T-helper 9 cell (primary cell): ENCODE measurements around the gene ABCC9.
"Not testable (repeated sequence)": the region's sequence is repeated elsewhere in the genome, so short reads cannot be mapped to it uniquely, and the experiment has no call there.

Experiments
- DNase-seq: peaks from one replicate; pipeline ENCODE4 v3.0.0-alpha.2; 2020

ABCC9 gene

DNA sequence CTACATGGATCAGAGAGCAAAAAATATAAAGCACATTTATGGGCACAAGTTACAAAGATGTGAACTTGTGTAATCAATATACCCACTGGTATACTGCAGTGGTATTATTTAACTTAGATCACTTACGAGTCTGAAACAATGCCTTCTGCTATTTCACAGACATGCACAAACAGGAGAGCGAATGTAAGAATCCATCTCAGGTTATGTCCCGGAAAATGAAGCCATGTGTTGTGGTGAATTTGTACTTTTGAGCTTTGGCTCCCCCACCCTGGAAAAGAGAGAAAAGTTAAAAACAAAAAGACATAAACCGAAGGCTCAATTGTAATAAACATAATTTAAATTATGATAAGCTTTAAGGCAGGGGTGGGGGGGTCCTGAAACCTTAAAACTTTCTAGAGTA lies 7.6 kb downstream of the ABCC9 start:
- no peak for DNase-seq

- not testable (repeated sequence) for DNase-seq
Measured at GRCh38 chr12:21929972-21930371, 11.3 kb downstream of the ABCC9 start.

- no peak for DNase-seq
Measured at GRCh38 chr12:21925296-21925913, 15.8 kb downstream of the ABCC9 start.

DNA sequence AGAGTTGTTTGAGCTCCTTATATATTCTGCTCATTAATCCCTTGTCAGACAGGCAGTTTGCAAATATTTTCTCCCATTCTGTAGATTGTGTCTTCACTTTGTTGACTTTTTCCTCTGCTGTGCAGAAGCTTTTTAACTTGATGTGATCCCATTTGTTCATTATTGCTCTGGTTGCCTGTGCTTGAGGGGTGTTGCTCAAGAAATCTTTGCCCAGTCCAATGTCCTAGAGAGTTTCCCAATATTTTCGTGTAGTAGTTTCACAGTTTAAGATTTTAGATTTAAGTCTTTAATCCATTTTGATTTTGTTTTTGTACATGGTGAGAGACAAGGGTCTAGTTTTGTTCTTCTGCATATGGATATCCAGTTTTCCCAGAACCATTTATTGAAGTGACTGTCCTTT lies 19.8 kb downstream of the ABCC9 start:
- DNase-seq = no peak

- no peak for DNase-seq
Measured at GRCh38 chr12:21918456-21918855, 22.8 kb downstream of the ABCC9 start.

DNA sequence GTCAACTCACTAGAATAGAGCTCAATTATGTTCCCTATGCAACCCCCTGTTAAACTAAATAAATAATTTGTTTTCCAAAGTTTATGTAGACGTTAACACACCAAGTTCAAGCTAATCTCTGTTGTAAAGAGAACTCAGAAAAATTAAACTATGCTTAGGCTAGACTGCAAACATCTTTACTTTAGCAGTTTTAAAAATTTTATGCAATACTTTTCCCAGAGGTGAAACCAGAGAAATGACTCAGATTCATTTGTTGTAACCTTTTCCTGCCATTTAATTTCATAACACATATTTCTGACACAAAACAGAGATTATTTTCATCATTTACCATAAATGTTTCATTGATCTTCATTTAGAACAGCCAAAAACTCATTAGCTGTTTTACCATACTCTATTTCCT lies 27.4 kb downstream of the ABCC9 start:
- DNase-seq = no peak

GRCh38 chr12:21912318-21912717 lies 28.9 kb downstream of the ABCC9 start:
- no peak for DNase-seq

DNA sequence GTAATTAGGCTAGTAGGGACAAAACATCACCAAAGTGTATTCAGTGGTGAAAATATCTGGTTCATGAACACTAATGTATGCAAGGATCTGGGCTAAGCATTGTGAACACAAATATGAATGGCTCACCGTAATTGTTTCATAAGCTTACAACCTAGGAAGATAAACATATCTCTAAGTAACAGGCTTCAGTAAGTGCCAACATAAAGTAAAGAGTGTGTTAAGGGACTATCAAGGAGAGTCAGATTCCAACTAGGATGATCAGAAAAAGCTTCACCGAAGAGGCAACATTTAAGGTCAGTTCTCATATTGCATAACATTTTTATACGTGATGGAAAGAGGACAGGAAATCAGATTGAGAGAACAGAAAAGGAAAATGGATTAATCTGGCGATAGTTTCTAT lies 29.4 kb downstream of the ABCC9 start:
- no peak for DNase-seq

DNA sequence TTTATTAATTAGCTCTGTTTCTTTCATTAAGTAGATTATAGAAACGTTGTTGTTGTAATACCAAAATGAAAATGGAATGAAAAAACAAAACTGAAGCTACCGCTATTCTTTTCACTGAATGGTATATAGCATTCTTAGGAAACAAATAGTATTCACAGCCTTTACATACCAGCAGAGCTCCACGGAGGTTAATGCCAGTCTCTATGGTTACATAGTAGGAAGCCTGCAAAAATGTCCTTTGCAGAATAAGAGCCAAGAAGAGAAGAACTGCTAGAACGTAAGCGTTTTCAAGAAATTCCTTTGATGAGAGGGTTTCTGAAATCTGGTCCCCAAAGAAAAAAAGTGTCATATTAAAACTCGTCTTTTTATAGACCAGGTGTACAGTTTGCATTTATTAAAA lies 30.6 kb downstream of the ABCC9 start:
- DNase-seq = no peak

DNA sequence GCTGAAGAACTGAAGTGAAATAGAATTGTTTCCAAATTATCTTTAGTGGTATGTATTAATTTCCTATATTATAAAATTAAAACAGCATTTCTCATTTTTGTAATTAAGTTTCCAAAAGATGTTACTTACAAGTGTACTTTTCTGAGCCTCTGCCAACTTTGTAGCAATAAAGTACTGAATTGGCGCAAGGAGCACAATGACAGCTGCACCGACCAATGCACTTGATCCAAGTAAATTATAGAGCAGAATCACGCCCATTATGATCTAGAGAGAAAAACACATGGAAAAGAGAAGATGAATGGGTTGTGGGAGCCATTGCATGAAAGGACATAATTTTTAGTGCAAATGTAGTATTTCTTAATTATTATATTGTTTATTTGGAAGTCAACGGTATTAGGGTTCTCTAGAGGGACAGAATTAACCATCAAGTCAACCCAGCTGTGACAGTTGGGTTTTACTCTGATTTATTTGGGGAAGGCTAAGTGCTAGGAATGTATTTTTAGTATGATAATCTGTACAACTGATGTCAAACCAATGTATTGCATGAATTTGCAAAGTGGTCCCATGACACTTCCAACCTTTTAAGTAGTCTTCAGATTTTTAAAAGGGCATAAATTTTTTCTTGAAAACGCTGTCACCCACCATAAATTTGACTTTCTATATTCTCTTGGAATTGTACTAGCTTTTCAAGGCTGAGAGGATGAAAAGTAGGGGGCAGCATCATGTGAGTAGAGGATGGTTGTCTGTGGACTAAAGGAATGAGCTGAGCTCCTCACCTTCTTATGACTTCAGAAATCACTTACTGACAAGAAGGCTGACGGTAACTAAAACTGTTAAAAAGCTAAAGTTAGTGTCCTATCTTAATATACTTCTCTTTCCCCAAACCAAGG lies 33.0 kb downstream of the ABCC9 start:
- no peak for DNase-seq

DNA sequence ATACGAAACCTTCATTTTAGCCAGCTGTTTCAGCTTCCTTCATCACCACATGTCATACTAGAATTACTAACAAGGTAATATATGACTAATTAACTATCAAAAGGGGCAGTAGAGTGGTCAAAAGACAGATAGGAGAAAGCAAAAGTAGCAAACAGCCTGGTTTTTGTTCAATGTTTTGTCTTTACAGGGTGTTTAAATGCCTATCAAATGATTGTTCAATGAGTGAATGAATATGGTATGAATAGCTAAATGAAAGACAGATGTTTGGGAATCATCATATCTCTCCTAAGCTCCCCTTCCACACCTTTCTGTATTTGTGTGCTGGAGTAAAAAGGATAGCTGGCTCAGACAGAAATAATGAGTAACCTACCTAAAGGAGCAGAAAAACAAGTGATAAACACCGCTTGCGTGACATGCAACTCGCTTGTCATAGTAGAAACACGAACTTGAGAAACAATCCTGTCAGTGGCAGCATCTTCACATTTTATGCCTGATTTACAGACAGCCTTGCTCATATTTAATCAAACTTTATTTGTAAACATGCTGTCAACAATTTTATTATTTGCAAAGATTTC lies 34.2 kb downstream of the ABCC9 start:
- DNase-seq = no peak

DNA sequence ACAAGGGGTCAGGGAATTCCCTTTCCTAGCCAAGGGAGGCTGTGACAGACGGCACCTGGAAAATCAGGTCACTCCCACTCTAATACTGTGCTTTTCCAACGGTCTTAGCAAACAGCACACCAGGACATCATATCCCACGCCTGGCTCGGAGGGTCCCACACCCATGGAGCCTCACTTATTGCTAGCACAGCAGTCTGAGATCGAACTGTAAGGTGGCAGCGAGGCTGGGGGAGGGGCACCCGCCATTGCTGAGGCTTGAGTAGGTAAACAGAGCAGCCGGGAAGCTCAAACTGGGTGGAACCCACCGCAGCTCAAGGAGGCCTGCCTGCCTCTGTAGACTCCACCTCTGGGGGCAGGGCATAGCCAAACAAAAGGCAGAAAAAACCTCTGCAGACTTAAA lies 41.7 kb downstream of the ABCC9 start:
- DNase-seq = not testable (repeated sequence)

DNA sequence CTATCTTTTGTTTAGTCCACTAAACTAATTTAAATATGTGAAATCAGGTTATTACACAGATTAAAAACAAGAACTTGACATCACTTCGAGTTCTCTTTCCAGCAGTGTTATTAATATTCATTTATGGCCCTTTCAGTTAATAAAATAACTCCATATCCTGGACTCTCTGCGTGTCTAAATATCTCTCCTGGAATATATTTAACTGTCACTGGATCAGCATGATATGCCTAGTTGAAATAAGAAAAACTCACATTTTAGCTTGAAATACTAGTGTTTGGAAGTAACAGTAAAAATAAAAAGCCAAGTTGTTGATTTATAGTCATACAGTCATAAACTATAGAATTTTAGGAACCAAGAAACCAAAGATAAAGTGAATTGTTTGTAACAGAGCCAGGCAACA lies 45.6 kb downstream of the ABCC9 start:
- DNase-seq = no peak

GRCh38 chr12:21894792-21895595 lies 46.2 kb downstream of the ABCC9 start:
- no peak for DNase-seq

- DNase-seq = no peak
Measured at GRCh38 chr12:21893924-21894323, 47.3 kb downstream of the ABCC9 start.

GRCh38 chr12:21892341-21892740 lies 48.9 kb downstream of the ABCC9 start:
- DNase-seq = no peak

- DNase-seq = no peak
Measured at GRCh38 chr12:21891751-21892217, 49.4 kb downstream of the ABCC9 start.

DNA sequence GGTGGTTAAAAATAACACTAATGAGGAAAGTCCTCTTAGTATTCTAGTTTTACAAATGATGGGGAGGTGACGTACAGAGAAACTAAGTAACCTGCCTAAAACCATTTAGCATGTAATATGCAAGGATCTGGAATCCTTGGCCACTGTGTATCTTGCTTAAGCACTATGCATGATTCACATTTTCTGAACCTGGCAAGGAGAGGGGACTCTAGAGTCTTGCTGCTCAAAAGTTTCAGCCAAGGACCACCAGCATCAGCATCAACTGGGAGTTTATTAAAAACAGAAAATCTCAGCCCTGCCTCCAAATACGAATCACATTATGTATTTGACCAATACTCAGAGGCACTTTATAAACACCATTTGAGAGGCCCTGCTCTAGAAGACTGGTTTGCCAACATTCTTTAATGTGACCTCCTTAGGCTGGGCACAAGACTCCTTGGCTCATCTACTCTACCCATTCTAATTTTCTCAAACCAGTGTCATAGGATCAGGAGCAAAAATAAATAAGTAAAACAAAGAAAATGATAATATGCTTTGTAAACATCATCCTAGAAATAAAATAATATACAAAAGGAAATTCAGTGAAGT lies 52.9 kb downstream of the ABCC9 start:
- no peak for DNase-seq

- no peak for DNase-seq
Measured at GRCh38 chr12:21884936-21885335, 56.3 kb downstream of the ABCC9 start.

- no peak for DNase-seq
Measured at GRCh38 chr12:21882635-21883034, 58.6 kb downstream of the ABCC9 start.

DNA sequence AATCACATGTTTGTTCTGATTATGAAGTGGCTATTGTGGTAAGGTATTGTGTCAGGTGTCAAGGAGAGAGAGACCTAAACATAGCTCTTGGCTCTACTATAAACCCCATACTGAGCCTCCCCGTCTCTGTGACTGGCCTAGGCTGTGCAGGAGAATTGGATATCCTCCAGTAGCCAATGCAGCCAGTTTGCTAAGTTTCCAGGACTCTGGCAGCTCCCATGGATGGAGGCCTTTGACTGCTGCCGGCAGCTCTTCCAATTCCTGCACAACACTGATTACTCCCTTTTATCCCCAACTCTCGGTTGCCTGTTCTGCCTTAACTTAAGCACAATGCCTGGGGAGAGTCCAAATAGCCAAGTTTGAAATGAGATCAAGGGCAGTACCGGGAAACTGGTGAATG lies 59.3 kb downstream of the ABCC9 start:
- no peak for DNase-seq

DNA sequence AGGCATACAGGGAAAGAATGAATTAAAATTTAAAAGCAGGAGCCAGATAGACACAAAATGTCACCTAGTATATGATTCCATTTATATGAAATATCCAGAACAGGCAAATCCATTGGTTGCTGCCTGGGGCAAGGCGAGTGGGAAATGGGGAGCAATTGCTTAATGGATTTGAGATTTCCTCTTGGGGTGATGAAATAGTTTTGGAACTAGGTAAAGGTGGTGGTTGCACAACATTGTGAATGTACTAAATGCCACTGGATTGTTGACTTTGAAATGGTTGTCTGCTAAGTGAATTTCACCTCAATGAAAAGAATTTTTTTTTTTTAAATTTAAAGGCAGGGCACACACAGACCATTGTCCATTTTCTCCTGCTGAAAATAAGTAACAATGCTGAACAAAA lies 61.9 kb downstream of the ABCC9 start:
- no peak for DNase-seq
